HG03280 (cell line): Measurements from ENCODE around the gene DDIT3.
"Not testable (repeated sequence)": the region's sequence is repeated elsewhere in the genome, so short reads cannot be mapped to it uniquely, and the experiment has no call there.

ENCODE experiments used
- ATAC-seq: cut with Tn5 transposase; IDR thresholded peaks from one replicate; pipeline ENCODE4 v1.9.1; 2021; ENCODE audit warnings: mild to moderate bottlenecking, moderate library complexity; ENCODE audit not compliant: unreplicated experiment

Gene DDIT3

GRCh38 chr12:57520053-57520818 is at the start of gene DDIT3:
TSS of gene DDIT3 (minus strand) at chr12:57520514. CDS start at chr12:57517406, 3,108 bp downstream.
- peak; percentile 63 for ATAC-seq

- ATAC-seq, result no peak
Measured at GRCh38 chr12:57569858-57570257, 49.5 kb upstream of the DDIT3 start.

GRCh38 chr12:57568838-57569237 is 48.5 kb upstream of the DDIT3 start:
- no peak for ATAC-seq

- ATAC-seq, result no peak
Measured at GRCh38 chr12:57564178-57564740, 43.9 kb upstream of the DDIT3 start.

GRCh38 chr12:57563358-57563757 is 43.0 kb upstream of the DDIT3 start:
- ATAC-seq, result no peak

- not testable (repeated sequence) for ATAC-seq
Measured at GRCh38 chr12:57561117-57561516, 40.8 kb upstream of the DDIT3 start.

GRCh38 chr12:57560516-57560915 is 40.2 kb upstream of the DDIT3 start:
- no peak for ATAC-seq

GRCh38 chr12:57558864-57559263 is 38.5 kb upstream of the DDIT3 start:
- no peak for ATAC-seq

- no peak for ATAC-seq
Measured at GRCh38 chr12:57554897-57555296, 34.6 kb upstream of the DDIT3 start.

- ATAC-seq, result no peak
Measured at GRCh38 chr12:57554453-57554852, 34.1 kb upstream of the DDIT3 start.

- no peak for ATAC-seq
Measured at GRCh38 chr12:57553343-57554202, 33.3 kb upstream of the DDIT3 start.

- no peak for ATAC-seq
Measured at GRCh38 chr12:57552835-57553313, 32.6 kb upstream of the DDIT3 start.

- ATAC-seq, result no peak
Measured at GRCh38 chr12:57552306-57552651, 32.0 kb upstream of the DDIT3 start.

- no peak for ATAC-seq
Measured at GRCh38 chr12:57551637-57552305, 31.5 kb upstream of the DDIT3 start.

- ATAC-seq, result no peak
Measured at GRCh38 chr12:57550641-57551549, 30.6 kb upstream of the DDIT3 start.

GRCh38 chr12:57549909-57550640 is 29.8 kb upstream of the DDIT3 start, which contains the start of gene KIF5A:
TSS of gene KIF5A (plus strand) at chr12:57550044. CDS start at chr12:57550272, 228 bp downstream.
- ATAC-seq, result no peak

GRCh38 chr12:57549203-57549908 is 29.0 kb upstream of the DDIT3 start:
- ATAC-seq, result no peak

- ATAC-seq, result no peak
Measured at GRCh38 chr12:57548488-57548887, 28.2 kb upstream of the DDIT3 start.

GRCh38 chr12:57548013-57548315 is 27.6 kb upstream of the DDIT3 start:
- ATAC-seq, result no peak
